ENCODE data around the gene UNC50.

Gene UNC50, protein sequence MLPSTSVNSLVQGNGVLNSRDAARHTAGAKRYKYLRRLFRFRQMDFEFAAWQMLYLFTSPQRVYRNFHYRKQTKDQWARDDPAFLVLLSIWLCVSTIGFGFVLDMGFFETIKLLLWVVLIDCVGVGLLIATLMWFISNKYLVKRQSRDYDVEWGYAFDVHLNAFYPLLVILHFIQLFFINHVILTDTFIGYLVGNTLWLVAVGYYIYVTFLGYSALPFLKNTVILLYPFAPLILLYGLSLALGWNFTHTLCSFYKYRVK

DNA sequence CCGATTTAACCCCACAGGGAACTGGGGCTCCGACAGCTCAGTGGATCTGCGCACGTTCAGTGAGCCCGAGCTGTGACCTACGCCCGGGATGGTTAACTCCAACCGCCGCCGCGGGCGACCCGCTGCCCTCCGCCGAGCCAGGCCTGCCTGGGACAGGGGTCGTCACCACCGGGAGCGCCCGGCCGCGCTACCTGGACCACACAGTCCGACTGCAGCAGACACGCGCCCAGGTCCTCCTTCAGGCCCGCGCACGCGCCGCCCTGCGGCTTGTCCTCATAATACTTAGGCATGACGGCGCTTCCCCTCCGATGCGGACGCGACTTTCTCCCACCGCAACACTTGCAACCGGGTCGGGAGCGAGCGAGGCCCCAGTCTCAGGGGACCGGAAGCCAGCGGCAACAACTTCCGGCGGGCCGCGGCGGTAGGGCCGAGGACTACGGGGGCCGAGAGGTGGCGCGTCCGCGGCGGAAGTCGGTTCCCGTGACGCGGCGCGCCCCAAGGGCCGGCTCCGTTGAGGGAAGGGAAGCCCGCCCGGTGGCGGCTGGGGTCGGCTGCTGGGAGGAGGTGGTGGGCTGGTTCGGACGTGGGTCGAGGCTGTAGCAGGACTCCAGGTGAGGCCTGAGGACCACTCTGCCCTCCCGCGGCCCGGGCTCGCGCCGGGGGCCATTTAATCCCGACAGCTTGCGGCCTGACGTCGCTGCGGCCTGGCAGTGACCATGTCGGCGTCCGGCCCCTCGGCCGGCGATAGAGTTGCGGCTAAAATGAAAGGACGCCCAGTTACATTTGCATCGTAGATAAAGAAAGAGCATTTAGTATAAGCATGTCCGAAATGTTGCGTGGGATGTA lies at the start of gene UNC50, which contains the start of gene COA5:
UNC50 (plus strand) TSS at position 474 of the 846 bp plus-strand sequence. CDS start 1,171 bp downstream, outside the sequence.
COA5 (minus strand) TSS at position 397 of the 846 bp plus-strand sequence; CDS start at position 290, 107 bp downstream.
- DNase-seq, result peak; percentile 88

GRCh38 chr2:98558852-98559530 lies 49.4 kb upstream of the UNC50 start:
- no peak for DNase-seq

DNA sequence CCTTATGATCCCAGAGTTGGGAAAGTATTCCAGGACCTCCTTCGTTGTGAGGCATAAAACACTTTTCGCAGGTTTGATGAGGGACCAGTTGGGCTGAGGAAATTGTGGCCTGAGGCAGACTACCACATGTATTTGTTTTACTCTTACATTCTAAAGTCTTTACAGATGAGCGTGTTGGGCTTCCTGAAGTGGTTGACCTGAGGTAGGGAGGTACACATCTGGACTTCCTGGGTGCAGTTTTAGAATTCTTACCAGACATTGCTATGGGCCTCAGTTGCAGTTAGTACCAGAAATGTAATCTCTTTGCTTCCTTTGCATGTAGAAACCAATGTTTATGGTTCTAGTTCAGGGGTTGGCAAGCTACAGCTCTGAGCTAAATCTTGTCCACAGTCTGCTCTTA lies 48.8 kb upstream of the UNC50 start:
- no peak for DNase-seq

DNA sequence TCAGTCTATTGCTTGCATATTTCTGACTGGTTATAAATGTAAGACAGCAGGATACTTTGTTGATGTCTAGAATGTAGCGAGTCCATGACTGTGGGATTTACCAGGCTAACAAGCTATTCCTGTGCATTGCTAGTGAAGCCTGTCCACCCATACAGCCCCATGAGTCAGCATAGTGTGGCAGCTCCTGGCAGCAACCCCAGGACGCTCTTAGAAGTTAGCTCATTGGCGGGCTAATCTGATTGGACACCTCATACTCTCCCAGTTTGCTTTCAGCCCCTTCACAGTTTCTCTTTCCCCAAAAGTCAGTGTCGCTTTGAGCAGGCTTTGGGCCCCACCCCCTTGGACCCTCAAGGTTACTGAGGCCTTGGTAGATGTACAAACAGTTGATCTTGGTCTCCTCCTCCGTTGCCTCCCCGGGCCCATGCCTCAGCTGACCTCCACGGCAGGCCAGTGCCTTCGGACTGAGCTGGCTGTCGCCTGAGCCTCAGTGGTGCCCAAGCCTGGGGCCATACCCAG lies 48.1 kb upstream of the UNC50 start:
- peak; percentile 77 for DNase-seq

DNA sequence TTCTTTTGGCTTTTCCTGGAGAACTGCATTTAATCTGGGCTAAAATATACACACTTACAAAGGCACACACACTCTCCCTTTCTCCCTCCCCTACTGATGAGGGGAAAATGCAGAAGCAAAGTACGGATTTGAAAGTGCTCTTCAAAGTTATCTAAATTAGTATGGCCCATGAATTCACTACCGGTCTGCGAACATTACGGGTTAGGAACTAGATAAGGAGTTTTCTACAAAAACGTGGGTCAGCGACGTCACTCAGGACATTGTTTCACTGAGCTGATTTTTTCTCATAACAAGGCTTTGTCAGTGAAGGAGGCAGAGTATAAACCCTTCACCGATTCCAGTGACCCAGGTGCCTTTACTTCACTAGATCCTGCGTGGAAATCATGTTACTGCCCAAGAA lies 47.4 kb upstream of the UNC50 start:
- DNase-seq, result no peak

DNA sequence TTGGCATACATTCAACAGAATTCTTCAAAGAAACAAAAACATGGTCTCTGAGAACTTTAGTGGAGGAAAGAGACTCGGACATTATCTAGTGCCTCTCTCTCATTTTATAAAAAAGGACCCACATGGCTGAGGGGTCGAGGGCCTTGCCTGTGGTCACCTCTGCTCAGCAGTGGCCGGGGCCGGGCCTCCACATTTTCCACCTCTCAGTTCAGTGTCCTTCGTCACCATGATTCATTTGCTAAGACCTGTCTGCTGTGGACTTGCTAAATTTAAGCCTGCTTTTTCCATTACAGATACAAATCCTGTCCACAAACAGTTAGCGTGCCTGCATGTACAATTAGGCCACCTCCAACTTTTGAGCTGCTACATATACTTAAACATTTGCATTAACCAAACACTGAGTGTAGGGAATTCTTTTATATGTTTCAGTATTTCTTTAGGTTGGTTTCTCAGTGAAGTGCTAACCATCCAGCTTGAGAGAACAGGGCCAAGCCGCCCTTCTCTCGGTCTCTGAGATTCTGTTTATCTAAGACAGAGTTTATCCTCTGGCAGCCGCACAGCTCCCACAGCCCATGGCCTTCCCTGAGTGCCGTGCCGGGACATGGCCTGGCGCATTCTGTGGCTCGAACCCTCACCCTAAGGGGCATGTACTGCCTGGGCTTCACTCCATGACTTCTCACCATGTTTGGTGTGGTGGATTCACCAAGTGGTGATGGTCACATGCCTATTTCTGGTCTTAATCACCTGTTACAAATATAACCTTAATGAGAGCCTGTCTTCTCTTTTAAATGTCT lies 46.3 kb upstream of the UNC50 start:
- DNase-seq, result no peak

DNA sequence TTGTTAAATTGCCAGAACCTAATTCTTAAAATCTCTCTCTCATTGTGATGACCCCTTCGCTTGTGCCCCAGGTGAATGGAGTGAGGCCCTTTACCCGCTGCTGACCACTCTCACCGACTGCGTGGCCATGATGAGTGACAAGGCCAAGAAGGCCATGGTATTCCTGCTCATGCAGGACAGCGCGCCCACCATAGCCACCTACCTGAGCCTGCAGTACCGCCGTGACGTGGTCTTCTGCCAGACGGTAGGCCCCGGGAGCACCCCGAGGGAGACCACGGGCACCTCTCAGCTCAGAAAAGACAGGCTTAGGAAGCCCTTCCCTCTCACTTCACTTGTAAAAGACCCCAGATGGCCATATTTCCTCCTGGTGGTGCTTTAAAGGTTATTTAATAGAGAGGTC lies 45.0 kb upstream of the UNC50 start:
- no peak for DNase-seq

GRCh38 chr2:98564541-98565132 lies 43.8 kb upstream of the UNC50 start:
- DNase-seq, result no peak

DNA sequence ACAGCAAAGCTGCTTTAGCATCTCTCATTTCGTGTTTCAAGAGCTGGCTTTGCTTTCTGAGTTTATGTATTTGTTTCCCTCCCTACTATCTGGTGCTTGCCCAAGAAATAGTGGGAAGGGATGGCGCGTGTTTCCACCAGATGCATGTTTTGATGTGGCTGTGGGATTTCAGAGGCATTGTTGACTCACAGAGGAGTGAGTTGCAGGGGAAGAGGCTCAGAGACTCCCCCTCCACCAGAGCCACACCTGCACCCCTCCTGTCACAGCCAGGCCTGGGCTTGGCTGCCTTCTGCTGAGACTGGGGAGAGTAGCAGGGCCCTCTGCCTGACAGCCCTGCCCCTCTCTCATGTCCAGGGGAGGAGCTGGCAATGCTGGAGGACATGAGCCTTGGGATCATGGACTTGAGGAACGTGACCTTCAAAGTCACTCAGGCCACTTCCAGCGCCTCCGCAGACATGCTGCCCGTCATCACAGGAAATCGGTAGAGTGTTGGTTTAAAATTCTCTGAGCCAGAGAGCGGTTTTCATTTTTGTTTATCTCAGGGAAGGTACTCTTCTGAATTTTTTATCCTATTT lies 43.0 kb upstream of the UNC50 start:
- no peak for DNase-seq

DNA sequence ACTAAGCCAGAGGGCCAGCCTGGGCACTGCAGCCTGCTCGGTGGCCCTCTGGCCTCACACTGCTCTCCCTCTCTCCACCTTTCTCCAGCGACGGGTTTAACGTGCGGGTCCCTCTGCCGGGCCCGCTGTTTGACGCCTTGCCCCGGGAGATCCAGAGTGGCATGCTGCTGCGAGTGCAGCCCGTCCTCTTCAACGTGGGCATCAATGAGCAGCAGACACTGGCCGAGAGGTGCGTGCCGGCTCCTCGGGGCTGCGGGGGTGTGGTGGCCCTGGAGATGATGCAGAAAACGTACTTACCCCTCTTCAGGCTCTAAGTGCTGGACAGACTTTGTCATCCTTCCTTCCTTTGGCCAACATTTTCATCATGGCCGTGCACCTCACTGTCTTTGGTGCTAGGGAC lies 42.4 kb upstream of the UNC50 start:
- DNase-seq, result no peak

GRCh38 chr2:98568161-98568956 lies 40.0 kb upstream of the UNC50 start:
- no peak for DNase-seq

- peak; percentile 45 for DNase-seq
These were observed 39.1 kb upstream of the UNC50 start for GRCh38 chr2:98569197-98569793.

DNA sequence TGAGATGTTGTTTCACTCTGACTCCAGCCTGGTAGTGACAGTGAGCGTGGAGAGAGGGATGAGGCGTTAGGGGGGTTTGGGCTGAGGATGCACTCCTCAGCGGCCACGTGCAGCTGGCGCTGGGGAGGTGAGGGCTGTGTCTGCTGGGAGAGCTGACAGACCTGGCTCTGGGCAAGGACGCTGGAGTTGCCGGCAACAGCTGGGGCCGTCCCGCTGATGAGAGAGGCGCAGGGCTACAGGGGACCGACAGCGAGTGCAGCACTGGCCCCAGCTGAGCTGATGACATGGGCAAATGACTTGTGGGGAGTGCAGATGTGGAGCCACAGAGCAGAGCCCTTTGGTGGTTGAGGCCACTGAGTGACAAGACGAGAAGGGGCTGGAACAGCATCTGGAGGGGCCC lies 38.5 kb upstream of the UNC50 start:
- no peak for DNase-seq

DNA sequence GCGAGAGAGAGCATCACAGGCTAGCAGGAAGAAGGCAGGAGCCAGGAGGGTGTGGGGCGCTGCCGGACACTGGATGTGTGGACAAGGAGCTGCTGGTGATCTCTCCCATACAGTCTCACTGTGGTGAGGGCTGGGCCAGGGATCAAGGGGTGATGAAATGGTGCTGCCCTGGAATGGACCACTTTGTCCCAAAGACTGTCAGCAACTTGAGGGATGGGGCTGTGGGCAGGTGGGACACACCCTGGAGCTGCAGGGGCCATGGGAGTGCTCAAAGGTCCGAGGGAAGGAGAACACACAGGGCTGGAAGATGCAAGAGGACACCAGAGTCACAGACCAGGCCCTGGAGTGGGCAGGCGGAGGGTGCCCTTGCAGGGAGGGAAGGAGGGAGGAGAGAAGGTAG lies 38.0 kb upstream of the UNC50 start:
- no peak for DNase-seq

DNA sequence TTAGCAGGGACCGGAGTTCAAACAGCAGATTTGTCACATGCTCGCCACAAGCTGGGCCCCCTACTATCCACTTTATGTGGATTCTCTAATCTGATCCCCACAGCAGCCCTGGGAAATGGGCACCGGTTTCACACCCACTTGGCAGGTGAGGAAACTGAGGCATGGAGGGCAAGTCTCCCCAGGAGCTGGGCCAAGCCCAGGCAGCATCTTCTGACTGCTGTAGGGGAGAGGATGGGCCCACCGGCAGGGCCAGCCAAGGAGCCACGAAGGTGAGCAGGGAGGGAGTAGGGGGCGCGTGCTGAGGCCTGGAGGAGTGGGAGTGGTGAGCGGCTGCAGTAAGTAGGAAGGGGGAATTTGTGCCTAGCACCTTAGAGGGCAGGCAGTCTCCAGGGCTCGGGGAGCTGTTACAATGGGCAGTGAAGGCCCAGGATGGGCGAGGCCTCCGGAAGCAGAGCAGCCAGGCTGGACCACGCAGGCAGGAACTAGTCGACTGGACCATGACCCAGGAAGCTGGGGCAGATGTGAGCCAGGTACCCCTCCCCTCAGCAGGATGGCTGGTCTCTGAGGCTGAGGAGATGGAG lies 37.2 kb upstream of the UNC50 start:
- DNase-seq, result no peak

DNA sequence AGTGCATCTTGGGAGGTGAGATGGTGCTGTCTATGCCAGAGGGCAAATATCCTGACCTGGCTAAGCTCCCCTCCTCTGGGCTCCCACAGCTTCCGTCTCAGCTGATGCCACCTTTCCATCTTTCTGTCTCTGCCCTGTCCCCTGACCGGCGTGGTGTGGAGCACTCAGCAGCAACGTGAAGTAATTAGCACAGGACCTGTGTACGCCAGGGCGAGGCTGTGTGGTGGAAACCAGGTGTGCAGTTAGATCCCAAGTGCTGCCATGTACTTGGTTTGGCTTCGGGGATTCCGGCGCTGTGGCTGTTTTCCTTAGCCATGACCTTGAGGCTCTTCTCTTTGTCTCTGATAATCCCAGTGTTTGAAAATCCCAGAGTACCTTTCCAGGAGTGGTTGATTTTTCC lies 36.6 kb upstream of the UNC50 start:
- no peak for DNase-seq

DNA sequence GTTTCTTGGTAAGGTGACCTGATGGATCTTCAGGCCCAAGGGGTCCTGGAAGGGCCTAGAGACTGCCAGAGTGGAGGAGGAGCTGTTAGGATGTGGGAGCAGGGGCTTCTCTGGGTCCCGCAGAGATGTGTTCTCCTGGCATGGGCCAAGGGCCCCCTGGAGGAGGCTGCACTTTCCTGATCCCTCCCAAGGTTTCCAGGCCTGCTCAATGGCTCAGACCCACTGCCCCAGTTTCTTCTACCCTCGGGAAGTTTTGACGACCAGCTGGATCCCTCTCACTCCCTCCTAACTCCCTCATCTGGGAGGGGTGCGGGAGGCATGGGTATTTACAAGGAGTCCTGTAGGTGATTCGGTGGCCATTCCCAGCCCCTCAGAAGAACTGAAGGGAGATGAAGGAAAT lies 36.2 kb upstream of the UNC50 start:
- no peak for DNase-seq

GRCh38 chr2:98572676-98573075 lies 35.7 kb upstream of the UNC50 start:
- no peak for DNase-seq

- no peak for DNase-seq
These were observed 35.0 kb upstream of the UNC50 start for GRCh38 chr2:98573426-98573825.

GRCh38 chr2:98576666-98577312 lies 31.6 kb upstream of the UNC50 start:
- DNase-seq, result no peak
